HepG2 (cell line): Measurements from ENCODE around the gene MICA.
A peak's percentile ranks its signal among the peaks of the same experiment; 100 is the strongest.
"Not testable (repeated sequence)": the region's sequence is repeated elsewhere in the genome, so short reads cannot be mapped to it uniquely, and the experiment has no call there.

ENCODE experiments used
- CREB1 ChIP-seq, 2 experiments: fragments of 450-650 bp in 1 of 2; IDR thresholded peaks; 2 replicates each; pipeline ENCODE4 v1.6.1; 2016 to 2017; ENCODE audit warnings: control low read depth in 1 of 2, mild to moderate bottlenecking in 1 of 2, missing compliant biosample characterization in 1 of 2, missing genetic modification characterization in 1 of 2
- EP300 ChIP-seq, 3 experiments: sonication (generic) in 1 of 3; formaldehyde crosslinking in 1 of 3; IDR thresholded peaks; 2 replicates each; pipeline versions ENCODE4 v1.5.1 to v1.6.1; 2011 to 2020; ENCODE audit warnings: low read depth in 2 of 3, low read length in 2 of 3, borderline replicate concordance in 1 of 3, improper control_type of control experiment in 1 of 3, mild to moderate bottlenecking in 1 of 3, missing genetic modification reagents in 1 of 3, moderate library complexity in 1 of 3
- EZH2 ChIP-seq: conservative IDR thresholded peaks from 2 replicates; pipeline ENCODE4 v1.6.1; 2012; ENCODE audit warnings: mild to moderate bottlenecking, low read depth, low read length, moderate library complexity
- HINFP ChIP-seq: sonication (generic); formaldehyde crosslinking; IDR thresholded peaks from 2 replicates; pipeline ENCODE4 v1.4.0; 2020; ENCODE audit warnings: low read depth, mild to moderate bottlenecking, missing genetic modification reagents
- KLF6 ChIP-seq: IDR thresholded peaks from 2 replicates; pipeline ENCODE4 v1.8.0; 2016; ENCODE audit warnings: missing biosample characterization, missing genetic modification reagents
- MXI1 ChIP-seq: IDR thresholded peaks from 3 replicates; pipeline ENCODE4 v1.6.1; 2012; ENCODE audit warnings: low read depth, low read length, inconsistent platforms, borderline replicate concordance
- NR1H2 ChIP-seq: sonication (generic); formaldehyde crosslinking; IDR thresholded peaks from 2 replicates; pipeline ENCODE4 v1.8.1; 2022; ENCODE audit warnings: low read depth, missing genetic modification reagents, borderline replicate concordance
- POLR2AphosphoS5 ChIP-seq: IDR thresholded peaks from 2 replicates; pipeline ENCODE4 v1.6.1; 2012; ENCODE audit warnings: low read depth, low read length
- STAG1 ChIP-seq: sonication (generic); formaldehyde crosslinking; IDR thresholded peaks from 2 replicates; pipeline ENCODE4 v1.4.0; 2020; ENCODE audit warnings: missing genetic modification reagents
- ZC3H4 ChIP-seq: sonication (generic); formaldehyde crosslinking; IDR thresholded peaks from 2 replicates; pipeline ENCODE4 v1.4.0; 2020; ENCODE audit warnings: missing genetic modification reagents, borderline replicate concordance
- ZNF616 ChIP-seq: sonication (generic); formaldehyde crosslinking; IDR thresholded peaks from 2 replicates; pipeline ENCODE4 v1.5.0; 2020; ENCODE audit warnings: low read depth, mild to moderate bottlenecking, missing genetic modification reagents
- ZNF672 ChIP-seq: sonication (generic); formaldehyde crosslinking; IDR thresholded peaks from 2 replicates; pipeline ENCODE4 v1.8.1; 2022; ENCODE audit warnings: missing genetic modification reagents
- TF ChIP-seq, protein P1 (sequence below), 2 experiments: sonication (generic) in 1 of 2; formaldehyde crosslinking in 1 of 2; IDR thresholded peaks; 2 replicates each; pipeline versions ENCODE4 v1.5.1 to v1.6.1; 2011 to 2020; ENCODE audit warnings: borderline replicate concordance in 1 of 2, low read depth in 1 of 2, low read length in 1 of 2, mild to moderate bottlenecking in 1 of 2, missing genetic modification reagents in 1 of 2, moderate library complexity in 1 of 2
- TF ChIP-seq, protein P2 (sequence below): sonication (generic); formaldehyde crosslinking; IDR thresholded peaks from 2 replicates; pipeline ENCODE4 v1.5.0; 2020; ENCODE audit warnings: mild to moderate bottlenecking, missing genetic modification reagents, moderate library complexity

DNA sequence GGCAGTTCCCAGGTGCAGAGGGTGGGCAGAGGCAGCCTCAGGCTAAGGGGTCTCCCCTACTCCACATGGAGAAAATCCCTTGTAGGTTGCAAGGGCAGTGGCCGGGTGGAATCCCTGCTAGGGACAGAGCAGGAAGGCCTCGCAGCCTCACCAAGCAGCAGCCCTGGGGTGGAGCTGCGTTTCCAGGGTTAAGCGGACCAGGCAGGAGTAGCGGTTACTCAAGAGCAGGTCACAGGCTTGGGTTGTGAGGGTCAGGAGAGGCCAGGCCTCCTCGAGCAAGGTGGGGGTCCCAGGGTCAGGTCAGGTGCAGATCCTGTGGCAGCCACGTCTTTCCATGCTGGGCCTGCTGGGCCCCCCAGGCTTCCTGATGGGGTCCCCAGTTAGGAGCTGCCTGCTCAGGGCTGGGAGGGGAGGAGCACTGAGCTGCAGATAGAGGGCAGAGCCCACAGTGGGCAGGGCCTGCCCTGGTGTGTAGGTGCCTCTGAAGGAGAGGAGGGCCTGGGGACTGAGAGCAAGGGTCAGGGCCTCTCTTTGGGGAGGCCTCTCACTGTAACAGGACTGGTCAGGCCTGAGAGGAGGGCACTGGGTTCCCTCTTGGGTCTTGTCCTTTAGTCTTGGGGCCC lies 10.9 kb downstream of the MICA start:
- TF ChIP-seq ZNF616; CREB1 (IDR thresholded peaks at IDR 0.05); CREB1 (CRISPR knock-in tag; IDR thresholded peaks at IDR 0.05); MXI1; EP300 (IDR thresholded peaks at IDR 0.05; ENCODE audit: low read depth in 2 of 2, low read length in 2 of 2); EP300 (CRISPR knock-in tag; IDR thresholded peaks at IDR 0.05; ENCODE audit: borderline replicate concordance); HINFP; EZH2; KLF6 (CRISPR knock-in tag); POLR2AphosphoS5; ZNF672; ZC3H4 (CRISPR knock-in tag); NR1H2; STAG1: not testable (repeated sequence)
- TF ChIP-seq, protein P1, sequence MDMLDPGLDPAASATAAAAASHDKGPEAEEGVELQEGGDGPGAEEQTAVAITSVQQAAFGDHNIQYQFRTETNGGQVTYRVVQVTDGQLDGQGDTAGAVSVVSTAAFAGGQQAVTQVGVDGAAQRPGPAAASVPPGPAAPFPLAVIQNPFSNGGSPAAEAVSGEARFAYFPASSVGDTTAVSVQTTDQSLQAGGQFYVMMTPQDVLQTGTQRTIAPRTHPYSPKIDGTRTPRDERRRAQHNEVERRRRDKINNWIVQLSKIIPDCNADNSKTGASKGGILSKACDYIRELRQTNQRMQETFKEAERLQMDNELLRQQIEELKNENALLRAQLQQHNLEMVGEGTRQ (IDR thresholded peaks at IDR 0.05; ENCODE audit: low read depth, low read length): not testable (repeated sequence)
- TF ChIP-seq, protein P1 (CRISPR knock-in tag; IDR thresholded peaks at IDR 0.05; ENCODE audit: borderline replicate concordance): not testable (repeated sequence)
- TF ChIP-seq, protein P2, sequence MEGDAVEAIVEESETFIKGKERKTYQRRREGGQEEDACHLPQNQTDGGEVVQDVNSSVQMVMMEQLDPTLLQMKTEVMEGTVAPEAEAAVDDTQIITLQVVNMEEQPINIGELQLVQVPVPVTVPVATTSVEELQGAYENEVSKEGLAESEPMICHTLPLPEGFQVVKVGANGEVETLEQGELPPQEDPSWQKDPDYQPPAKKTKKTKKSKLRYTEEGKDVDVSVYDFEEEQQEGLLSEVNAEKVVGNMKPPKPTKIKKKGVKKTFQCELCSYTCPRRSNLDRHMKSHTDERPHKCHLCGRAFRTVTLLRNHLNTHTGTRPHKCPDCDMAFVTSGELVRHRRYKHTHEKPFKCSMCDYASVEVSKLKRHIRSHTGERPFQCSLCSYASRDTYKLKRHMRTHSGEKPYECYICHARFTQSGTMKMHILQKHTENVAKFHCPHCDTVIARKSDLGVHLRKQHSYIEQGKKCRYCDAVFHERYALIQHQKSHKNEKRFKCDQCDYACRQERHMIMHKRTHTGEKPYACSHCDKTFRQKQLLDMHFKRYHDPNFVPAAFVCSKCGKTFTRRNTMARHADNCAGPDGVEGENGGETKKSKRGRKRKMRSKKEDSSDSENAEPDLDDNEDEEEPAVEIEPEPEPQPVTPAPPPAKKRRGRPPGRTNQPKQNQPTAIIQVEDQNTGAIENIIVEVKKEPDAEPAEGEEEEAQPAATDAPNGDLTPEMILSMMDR: peak; percentile 19; the same call in 1 of the 2 replicates
